ENCODE measurements around the gene RFNG. TPM values are rescaled to one million over a fixed set of nuclear protein-coding genes. Genes with fewer than 3 reads are reported as not detected.

RFNG gene
- total and polyA plus RNA-seq, 2 of the 13 experiments (the other 11 are each of a cell fraction or from before 2014, with no cell fraction given) = 61.4 to 64.0 TPM

DNA sequence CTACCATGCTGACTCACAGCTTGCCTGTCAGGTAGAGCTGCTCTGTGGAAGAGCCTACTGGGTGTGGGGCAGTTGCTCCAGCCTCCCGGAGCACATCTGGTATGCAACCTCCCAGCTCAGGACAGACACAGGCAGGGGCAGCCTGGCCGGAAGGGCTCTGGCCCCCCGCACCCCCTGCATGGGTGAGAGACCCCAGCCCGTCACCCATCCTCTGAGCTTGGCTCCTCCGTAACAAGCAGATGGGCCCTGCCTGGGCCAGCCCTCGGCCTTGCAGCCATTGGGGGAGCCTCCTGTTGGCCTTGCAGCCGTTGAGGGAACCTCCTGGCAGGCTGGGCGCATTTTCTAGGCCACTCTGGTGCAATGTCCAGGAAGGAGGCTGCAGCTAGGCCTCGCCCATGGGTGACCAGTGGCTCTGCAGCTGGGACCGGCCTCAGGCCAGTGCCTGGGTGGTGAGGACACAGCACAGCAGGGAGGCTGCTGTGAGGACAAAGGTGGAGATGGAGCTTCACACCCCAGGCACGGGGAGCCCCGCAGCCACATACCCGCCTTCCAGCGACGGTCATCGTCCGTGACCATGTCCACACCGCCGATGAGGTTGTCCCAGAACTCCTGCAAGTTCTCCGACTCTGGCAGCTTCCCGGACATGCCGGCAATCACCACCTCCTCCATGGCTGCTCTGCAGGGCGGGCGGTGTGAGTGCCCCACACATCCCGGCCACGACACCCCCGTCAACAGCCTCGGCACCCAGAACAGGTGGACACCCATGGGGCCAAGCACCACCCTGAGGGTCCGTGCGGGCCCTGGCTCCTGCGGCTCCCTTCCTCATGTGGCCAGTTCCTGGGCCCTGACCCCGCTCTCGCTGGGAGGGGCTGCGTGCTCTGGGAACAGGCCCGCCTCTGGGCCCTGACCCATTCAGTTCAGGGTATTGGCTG, 44.4 kb upstream of the RFNG start (continued):
- TF ChIP-seq, protein P1, sequence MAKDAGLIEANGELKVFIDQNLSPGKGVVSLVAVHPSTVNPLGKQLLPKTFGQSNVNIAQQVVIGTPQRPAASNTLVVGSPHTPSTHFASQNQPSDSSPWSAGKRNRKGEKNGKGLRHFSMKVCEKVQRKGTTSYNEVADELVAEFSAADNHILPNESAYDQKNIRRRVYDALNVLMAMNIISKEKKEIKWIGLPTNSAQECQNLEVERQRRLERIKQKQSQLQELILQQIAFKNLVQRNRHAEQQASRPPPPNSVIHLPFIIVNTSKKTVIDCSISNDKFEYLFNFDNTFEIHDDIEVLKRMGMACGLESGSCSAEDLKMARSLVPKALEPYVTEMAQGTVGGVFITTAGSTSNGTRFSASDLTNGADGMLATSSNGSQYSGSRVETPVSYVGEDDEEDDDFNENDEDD (CRISPR knock-in tag; IDR thresholded peaks at IDR 0.05; ENCODE audit: borderline replicate concordance) = no peak
- TF ChIP-seq ZSCAN31 (CRISPR knock-in tag; IDR thresholded peaks at IDR 0.05; ENCODE audit: low read depth) (peak; percentile 70; the same call in 1 of the 2 replicates), DNMT1 (CRISPR knock-in tag; IDR thresholded peaks at IDR 0.05) (no peak), ZNF230 (CRISPR knock-in tag; IDR thresholded peaks at IDR 0.05) (0 out of 2 replicates have a peak, but pooled peaks have one; percentile 9), ISX (CRISPR knock-in tag; conservative IDR thresholded peaks at IDR 0.05) (no peak), ZNF772 (CRISPR knock-in tag; IDR thresholded peaks at IDR 0.05) (0 out of 2 replicates have a peak, but pooled peaks have one; percentile 45), FLYWCH1 (CRISPR knock-in tag; IDR thresholded peaks at IDR 0.05) (no peak), NFIB (CRISPR knock-in tag; IDR thresholded peaks at IDR 0.05; ENCODE audit: borderline replicate concordance) (no peak), REPIN1 (CRISPR knock-in tag; IDR thresholded peaks at IDR 0.05; ENCODE audit: borderline replicate concordance, low read depth) (no peak; the same call in 1 of the 2 replicates), SNRNP70 (IDR thresholded peaks at IDR 0.05; ENCODE audit: low read depth, low read length) (no peak), ZNF160 (CRISPR knock-in tag; IDR thresholded peaks at IDR 0.05) (0 out of 2 replicates have a peak, but pooled peaks have one; percentile 61), HOXD1 (CRISPR knock-in tag; IDR thresholded peaks at IDR 0.05) (no peak), ZNF780A (CRISPR knock-in tag; IDR thresholded peaks at IDR 0.05) (peak; percentile 17; the same call in 1 of the 2 replicates), JARID2 (CRISPR knock-in tag; IDR thresholded peaks at IDR 0.05; ENCODE audit: insufficient replicate concordance) (no peak), HOXA7 (CRISPR knock-in tag; IDR thresholded peaks at IDR 0.05) (0 out of 2 replicates have a peak, but pooled peaks have one; percentile 18), NR2F1 (CRISPR knock-in tag; IDR thresholded peaks at IDR 0.05) (no peak), ZNF570 (CRISPR knock-in tag; IDR thresholded peaks at IDR 0.05; ENCODE audit: borderline replicate concordance) (no peak; the same call in 1 of the 2 replicates), SP1 (IDR thresholded peaks at IDR 0.05) (no peak), SP1 (CRISPR knock-in tag; IDR thresholded peaks at IDR 0.05) (no peak), HOXA3 (CRISPR knock-in tag; IDR thresholded peaks at IDR 0.05) (no peak; the same call in 1 of the 2 replicates), ZNF747 (CRISPR knock-in tag; IDR thresholded peaks at IDR 0.05; ENCODE audit: borderline replicate concordance) (0 out of 2 replicates have a peak, but pooled peaks have one; percentile 23), SKI (IDR thresholded peaks at IDR 0.05; ENCODE audit: partially characterized antibody) (no peak), YEATS2 (CRISPR knock-in tag; IDR thresholded peaks at IDR 0.05; ENCODE audit: borderline replicate concordance) (0 out of 2 replicates have a peak, but pooled peaks have one; percentile 39), RARG (CRISPR knock-in tag; IDR thresholded peaks at IDR 0.05; ENCODE audit: low read depth) (no peak), GZF1 (CRISPR knock-in tag; IDR thresholded peaks at IDR 0.05) (no peak), ZNF644 (CRISPR knock-in tag; IDR thresholded peaks at IDR 0.05; ENCODE audit: low read depth) (no peak)
- TF ChIP-seq, protein P2, sequence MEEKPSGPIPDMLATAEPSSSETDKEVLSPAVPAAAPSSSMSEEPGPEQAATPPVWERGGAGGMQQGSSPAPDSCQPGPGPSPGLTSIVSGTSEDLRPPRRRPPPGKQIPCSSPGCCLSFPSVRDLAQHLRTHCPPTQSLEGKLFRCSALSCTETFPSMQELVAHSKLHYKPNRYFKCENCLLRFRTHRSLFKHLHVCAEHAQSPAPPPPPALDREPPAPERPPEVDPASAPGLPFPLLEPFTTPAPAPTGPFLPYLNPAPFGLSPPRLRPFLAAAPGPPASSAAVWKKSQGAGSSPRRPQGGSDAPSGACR (CRISPR knock-in tag; IDR thresholded peaks at IDR 0.05) = peak; percentile 78; the same call in 1 of the 2 replicates
- TF ChIP-seq, protein P3, sequence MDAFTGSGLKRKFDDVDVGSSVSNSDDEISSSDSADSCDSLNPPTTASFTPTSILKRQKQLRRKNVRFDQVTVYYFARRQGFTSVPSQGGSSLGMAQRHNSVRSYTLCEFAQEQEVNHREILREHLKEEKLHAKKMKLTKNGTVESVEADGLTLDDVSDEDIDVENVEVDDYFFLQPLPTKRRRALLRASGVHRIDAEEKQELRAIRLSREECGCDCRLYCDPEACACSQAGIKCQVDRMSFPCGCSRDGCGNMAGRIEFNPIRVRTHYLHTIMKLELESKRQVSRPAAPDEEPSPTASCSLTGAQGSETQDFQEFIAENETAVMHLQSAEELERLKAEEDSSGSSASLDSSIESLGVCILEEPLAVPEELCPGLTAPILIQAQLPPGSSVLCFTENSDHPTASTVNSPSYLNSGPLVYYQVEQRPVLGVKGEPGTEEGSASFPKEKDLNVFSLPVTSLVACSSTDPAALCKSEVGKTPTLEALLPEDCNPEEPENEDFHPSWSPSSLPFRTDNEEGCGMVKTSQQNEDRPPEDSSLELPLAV (CRISPR knock-in tag; conservative IDR thresholded peaks at IDR 0.05; ENCODE audit: low read depth) = no peak
